GM18508 (cell line): Measurements from ENCODE around the gene CDKN2D.

Experiments
- ATAC-seq: cut with Tn5 transposase; IDR thresholded peaks from one replicate; pipeline ENCODE4 v1.9.1; 2021; ENCODE audit warnings: moderate number of reproducible peaks; ENCODE audit not compliant: insufficient read depth, unreplicated experiment

The CDKN2D gene

GRCh38 chr19:10568826-10569651 is at the start of gene CDKN2D:
TSS of gene CDKN2D (minus strand) at chr19:10568979. CDS start at chr19:10568653, 326 bp downstream.
- ATAC-seq: peak; percentile 49

GRCh38 chr19:10617409-10618121 is 48.8 kb upstream of the CDKN2D start:
- no peak for ATAC-seq

- ATAC-seq: no peak
Measured at GRCh38 chr19:10615429-10616023, 46.7 kb upstream of the CDKN2D start.

DNA sequence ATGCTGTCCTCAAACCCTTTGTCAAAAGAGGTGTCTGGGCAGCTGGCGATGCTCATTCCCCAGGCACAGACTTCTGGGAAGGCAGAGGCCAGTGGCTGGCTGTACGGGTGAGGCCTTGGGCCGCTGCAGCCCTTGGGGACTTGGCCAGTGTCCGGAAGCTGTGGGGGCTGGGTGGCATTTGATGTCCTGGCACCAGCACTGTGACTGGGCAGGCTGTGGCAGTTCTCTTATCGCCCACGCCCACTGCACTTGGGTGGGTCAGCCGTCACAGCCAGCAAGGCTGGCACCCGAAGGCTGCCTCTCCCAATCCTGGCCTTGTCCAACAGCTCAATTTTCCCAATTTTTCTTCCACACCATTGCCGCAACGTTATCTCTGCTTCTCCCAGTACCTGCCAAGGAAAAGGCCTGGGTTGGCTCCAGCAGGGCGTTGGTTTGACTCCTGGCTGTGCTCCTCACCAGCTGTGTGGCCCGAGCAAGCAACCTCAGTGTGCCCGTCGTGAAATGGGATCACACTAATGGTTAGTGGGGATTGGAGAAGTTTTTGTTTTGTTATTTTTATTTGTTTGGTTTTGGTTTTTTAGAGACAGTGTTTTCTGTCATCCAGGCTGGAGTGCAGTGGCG is 43.8 kb upstream of the CDKN2D start:
- no peak for ATAC-seq

DNA sequence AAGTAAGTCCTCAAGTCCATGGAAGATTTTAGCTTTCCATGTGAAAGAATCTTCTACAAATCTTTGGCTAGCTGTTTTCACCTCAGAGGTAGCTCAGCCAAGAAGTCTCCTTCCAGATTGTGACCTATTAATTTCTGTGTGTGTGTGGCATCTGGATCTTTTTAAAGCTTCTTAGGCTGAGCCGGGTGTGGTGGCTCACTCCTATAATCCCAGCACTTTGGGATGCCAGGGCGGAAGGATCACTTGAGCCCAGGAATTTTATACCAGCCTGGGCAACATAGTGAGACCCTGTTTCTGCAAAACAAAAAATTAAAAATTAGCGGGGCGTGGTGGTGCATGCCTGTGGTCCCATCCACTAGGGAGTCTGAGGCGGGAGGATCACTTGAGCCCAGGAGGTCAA is 43.1 kb upstream of the CDKN2D start:
- no peak for ATAC-seq

DNA sequence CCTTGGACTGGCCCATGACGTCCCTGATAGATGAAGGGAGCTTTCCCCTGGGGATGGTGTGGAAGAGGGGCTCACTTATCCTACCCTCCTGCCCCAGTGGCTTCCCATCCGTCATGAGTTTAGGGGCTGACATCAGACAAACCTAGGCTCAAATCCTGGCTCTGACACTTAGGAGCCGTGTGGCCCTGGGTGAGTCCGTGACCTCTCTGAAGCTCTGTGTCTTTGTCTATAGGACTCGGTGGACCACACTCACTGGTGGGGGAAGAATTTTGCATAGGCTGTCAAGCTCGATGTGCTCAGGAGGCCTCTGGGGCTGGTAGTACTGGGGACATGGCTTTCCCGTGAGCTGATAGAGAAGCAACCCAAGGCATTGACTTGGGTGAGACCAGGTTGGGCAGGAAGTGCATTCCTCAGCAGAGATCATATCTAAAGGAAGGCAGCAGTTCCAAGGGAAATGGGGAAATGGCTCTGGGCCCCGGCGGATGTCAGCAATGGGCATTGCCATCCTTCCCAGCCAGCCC is 35.7 kb upstream of the CDKN2D start:
- ATAC-seq: no peak

DNA sequence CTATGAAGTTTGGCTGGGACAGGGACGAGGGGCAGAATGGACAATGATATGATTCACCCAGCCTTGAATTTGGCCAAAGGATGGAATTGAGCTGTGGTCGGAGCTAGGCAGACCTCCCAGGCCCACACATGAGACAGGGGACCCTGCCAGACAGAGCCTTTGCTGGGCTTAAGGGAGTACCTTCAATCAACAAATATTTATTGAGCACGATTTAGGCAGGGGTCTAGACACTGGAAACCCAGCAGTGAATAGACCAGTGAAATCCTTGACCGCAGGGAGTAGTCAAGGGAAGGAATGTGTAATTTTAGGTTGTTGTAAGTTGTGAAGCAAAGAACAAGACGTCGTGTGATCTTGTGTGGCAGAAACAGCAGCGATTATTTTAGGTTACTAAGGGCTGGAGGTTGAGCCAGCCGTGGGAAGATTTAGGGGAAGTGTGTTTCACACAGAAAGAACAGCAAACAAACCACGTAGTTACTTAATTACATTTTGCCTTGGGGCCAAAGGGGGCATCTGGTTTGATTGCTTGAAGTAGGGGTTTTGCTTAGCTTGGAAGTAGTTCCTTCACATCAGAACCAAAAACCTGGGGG is 35.2 kb upstream of the CDKN2D start:
- no peak for ATAC-seq

GRCh38 chr19:10603084-10603872 is 34.5 kb upstream of the CDKN2D start:
- ATAC-seq: no peak

DNA sequence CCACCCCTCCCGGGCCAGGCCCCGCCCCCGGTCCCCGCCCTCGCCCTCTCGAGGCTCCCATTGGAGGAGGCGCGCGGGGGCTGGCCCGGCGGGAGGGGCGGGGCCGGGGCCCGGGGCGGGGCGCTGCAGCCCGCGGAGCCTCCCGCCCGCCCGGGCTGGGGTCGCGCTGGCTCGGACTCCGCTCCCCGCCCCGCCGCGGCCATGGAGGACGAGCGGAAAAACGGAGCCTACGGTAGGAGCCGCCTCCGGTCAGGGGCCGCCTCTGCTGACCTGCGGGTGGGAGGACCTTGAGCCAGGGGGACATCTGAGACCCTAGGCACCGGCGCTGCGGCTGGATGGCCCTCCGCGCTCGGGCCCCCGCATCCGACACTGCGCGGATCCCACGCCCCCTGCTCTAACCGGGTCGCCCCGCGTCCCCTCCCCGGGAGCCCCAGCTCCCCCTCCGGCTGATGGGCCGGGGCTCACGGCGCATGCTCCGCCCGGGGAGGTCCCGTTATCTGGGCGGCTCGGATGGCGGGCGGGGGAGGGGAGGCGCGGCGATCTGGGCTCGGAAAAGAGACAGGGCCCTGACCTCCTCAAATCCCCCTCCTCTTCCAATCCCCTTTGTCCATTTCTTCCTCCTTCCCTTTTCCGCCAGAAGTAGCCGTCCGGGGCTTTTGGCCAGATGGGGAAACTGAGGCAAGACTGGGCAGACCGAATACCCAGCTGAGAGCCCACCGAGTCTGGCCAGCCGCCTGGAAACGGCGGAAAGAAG is 33.7 kb upstream of the CDKN2D start:
- no peak for ATAC-seq

GRCh38 chr19:10601999-10602329 is 33.2 kb upstream of the CDKN2D start:
- ATAC-seq: no peak

DNA sequence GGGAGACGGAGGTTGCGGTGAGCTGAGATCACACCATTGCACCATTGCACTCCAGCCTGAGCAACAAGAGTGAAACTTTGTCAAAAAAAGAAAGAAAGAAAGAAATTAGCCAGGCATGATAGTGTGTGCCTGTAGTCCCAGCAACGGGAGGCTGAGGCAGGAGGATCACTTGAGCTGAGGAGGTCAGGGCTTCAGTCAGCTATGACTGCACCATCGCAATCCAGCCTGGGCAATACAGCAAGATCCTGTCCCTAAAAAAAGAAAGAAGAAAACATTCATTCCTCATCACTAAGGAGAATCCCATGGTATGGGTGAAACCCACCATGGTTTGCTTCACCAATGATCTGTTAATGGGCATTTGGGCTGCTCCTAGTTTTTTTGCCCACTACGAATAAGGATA is 31.4 kb upstream of the CDKN2D start:
- no peak for ATAC-seq

DNA sequence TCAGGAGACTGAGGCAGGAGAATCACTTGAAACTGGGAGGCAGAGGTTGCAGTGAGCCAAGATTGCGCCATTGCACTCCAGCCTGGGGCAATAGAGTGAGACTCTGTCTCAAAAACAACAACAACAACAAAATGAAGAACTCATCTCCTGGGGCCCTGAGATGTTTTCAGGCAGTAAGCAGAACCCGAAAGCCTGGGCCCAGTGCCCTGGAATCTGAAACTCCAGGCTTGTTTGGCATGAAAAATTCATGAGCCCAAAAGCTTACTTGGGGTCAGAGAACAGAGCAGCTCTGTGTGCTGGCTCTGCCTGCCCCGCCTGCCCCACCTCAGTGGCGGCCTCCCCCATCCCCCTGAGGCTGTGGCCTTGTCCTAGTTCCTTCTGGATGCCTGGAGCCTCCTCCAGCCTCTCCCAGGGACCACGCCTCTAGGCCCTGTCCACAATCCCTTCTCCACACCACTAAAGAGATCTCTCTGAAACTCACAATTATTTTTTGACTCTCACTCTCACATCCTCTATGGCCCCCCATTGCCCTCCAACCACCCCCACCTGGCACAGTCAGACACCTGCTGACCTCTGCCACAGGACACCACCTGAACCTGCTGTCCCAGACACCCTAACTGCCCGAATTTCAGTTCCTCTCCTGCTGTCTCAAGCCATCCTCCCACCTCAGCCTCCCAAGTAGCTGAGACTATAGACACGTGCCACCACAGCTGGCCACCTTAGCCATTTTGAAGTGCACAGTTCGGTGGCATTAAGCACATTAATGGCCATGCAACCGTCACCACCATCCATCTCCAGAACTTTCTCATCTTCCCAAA is 25.2 kb upstream of the CDKN2D start:
- no peak for ATAC-seq

DNA sequence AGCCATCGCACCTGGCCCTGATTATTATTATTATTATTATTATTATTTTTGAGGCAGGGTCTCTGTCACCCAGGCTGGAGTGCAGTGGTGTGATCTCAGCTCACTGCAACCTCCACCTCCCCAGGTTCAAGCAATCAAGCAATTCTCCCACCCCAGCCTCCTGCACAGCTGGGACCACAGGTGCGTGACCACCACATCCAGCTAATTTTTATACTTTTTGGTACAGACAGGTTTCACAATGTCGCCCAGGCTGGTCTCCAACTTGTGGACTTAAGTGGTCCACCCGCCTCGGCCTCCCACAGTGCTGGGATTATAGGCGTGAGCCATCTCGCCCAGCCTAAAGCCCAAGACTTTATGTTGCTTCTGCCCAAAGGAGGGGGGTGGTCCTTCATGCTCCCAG is 24.4 kb upstream of the CDKN2D start:
- ATAC-seq: no peak

DNA sequence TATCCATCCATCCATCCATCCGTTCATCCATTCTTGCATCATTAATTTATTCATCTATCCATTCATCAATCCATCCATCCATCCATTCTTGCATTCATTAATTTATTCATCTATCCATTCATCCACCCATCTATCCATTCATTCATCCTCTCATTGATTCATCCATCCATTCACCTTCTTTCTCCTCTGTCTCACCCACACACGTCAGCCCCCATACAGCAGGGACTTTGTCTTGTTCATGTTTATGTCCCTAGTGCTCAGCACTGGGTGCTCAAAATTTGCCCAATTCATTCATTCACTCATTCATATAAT is 19.0 kb upstream of the CDKN2D start:
- no peak for ATAC-seq

DNA sequence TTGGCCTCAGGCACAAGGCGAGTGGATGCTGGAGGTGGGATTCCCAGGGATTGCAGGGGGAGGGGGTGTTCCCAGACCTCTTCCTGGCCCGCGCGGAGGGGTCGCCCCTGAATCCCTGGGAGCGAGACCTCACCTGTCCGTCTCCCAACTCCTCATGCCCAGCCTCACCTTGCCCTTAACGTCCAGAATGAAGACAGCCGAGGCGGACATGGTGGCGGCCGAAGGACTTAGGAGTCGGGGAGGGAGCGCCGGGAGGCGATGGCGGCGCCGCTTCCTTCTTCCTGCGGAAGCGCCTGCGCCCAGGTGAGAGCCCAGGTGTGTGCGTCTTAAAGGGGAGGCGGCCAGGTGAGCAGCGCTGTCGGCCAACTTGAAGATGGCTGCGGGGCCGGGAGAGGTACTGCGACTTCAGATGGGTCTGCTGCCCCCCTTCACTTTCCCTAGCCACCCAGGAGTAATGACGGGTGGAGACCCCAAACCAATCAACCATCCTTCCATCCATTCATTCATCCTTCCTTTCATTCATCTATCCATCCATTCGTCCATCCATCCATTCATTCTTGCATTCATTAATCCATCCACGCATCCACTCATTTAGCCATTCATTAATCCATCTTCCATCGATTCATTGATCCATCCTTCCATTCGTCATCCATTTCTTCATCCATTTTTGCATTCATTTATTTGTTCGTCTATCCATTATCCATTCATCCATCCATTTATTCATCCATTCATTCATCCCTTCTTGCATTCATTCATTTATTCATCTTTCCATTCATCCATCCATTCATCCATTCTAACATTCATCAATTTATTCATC is 18.5 kb upstream of the CDKN2D start, which contains the start of gene AP1M2:
TSS of gene AP1M2 (minus strand) at position 291 of the 817 bp plus-strand sequence. CDS start at position 210, 81 bp downstream.
- ATAC-seq: no peak

DNA sequence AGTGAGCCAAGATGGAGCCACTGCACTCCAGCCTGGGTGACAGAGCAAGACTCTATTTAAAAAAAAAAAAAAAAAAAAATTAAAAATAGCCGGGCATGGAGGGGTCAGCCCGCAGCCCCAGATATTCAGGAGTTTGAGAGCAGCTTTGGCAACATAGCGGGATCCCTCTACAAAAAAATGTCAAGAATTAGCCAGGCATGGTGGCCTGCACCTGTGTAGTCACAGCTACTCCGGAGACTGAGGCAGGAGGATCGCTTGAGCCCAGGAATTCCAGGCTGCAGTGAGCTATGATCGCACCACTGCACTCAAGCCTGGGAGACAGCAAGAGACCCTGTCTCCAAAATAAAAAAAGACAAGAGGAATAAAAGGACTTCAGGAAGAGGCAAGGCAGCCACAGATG is 17.6 kb upstream of the CDKN2D start:
- ATAC-seq: no peak

- no peak for ATAC-seq
Measured at GRCh38 chr19:10583036-10583776, 14.4 kb upstream of the CDKN2D start.
